Keratinocyte (primary cell): Measurements from ENCODE around the gene PLCG2. TPM values are rescaled to one million over a fixed set of nuclear protein-coding genes. Genes with fewer than 3 reads are reported as not detected.

Source experiments
- DNase-seq: peaks from one replicate; pipeline ENCODE4 v3.0.0-alpha.2; 2011; ENCODE audit warnings: low read depth, missing footprints, low spot score
- FAIRE-seq: peaks from 2 replicates; lab custom pipeline; 2011; peaks lifted over from hg19 to GRCh38; lab: Jason Lieb, UNC
- H2AFZ ChIP-seq: 2 replicates; pipeline ENCODE4 v1.6.0; 2012; ENCODE audit warnings: low read length, control low read depth, inconsistent platforms; ENCODE audit not compliant: control insufficient read depth
- H3K27ac ChIP-seq: 2 replicates; pipeline ENCODE4 v1.5.1; 2011; ENCODE audit warnings: low read length; ENCODE audit not compliant: control insufficient read depth, insufficient read depth
- H3K27me3 ChIP-seq: 3 replicates; pipeline ENCODE4 v1.6.0; 2011; ENCODE audit warnings: low read length; ENCODE audit not compliant: control insufficient read depth, insufficient read depth; ENCODE audit errors: extremely low read depth
- H3K36me3 ChIP-seq, 2 experiments: 2 replicates in 1 of 2; 3 replicates in 1 of 2; pipeline ENCODE4 v1.5.1; 2011; ENCODE audit warnings: low read length in 2 of 2, mild to moderate bottlenecking in 1 of 2; ENCODE audit not compliant: control insufficient read depth in 2 of 2, insufficient read depth in 2 of 2; ENCODE audit errors: extremely low read depth in 1 of 2
- H3K4me1 ChIP-seq: 3 replicates; pipeline ENCODE4 v1.5.1; 2011; ENCODE audit warnings: low read length; ENCODE audit not compliant: control insufficient read depth, insufficient read depth; ENCODE audit errors: extremely low read depth
- H3K4me2 ChIP-seq: 3 replicates; pipeline ENCODE4 v1.6.0; 2011; ENCODE audit warnings: low read depth, low read length; ENCODE audit not compliant: control insufficient read depth, insufficient read depth; ENCODE audit errors: extremely low read depth
- H3K4me3 ChIP-seq, 3 experiments: fragments of 200-600 bp in 1 of 3; sonication (generic) in 1 of 3; 2 replicates in 2 of 3; 3 replicates in 1 of 3; pipeline ENCODE4 v1.5.1; 2011 to 2016; ENCODE audit warnings: low read length in 3 of 3, mild to moderate bottlenecking in 3 of 3, control low read depth in 2 of 3, inconsistent platforms in 1 of 3, low read depth in 1 of 3, mixed read lengths in 1 of 3, mixed run types in 1 of 3, moderate library complexity in 1 of 3; ENCODE audit not compliant: control insufficient read depth in 2 of 3, insufficient read depth in 2 of 3; ENCODE audit errors: extremely low read depth in 1 of 3
- H3K79me2 ChIP-seq: 2 replicates; pipeline ENCODE4 v1.6.0; 2012; ENCODE audit warnings: low read length; ENCODE audit not compliant: control insufficient read depth, insufficient read depth
- H3K9ac ChIP-seq: 3 replicates; pipeline ENCODE4 v1.6.0; 2011; ENCODE audit warnings: low read length; ENCODE audit not compliant: control insufficient read depth, insufficient read depth; ENCODE audit errors: extremely low read depth
- H3K9me1 ChIP-seq: 3 replicates; pipeline ENCODE4 v1.6.0; 2011; ENCODE audit warnings: low read length; ENCODE audit not compliant: control insufficient read depth, insufficient read depth; ENCODE audit errors: extremely low read depth
- H3K9me3 ChIP-seq: 2 replicates; pipeline ENCODE4 v1.5.1; 2012; ENCODE audit warnings: low read depth, low read length; ENCODE audit not compliant: control insufficient read depth
- H4K20me1 ChIP-seq: 3 replicates; pipeline ENCODE4 v1.6.0; 2011; ENCODE audit warnings: low read length; ENCODE audit not compliant: control insufficient read depth, insufficient read depth; ENCODE audit errors: extremely low read depth
- EZH2 ChIP-seq: IDR thresholded peaks from one replicate; pipeline ENCODE4 v1.6.1; 2012; ENCODE audit warnings: inconsistent platforms, mild to moderate bottlenecking, low read length, moderate library complexity
- dilution Hi-C: fragments of 300-500 bp; cut with MboI; formaldehyde crosslinking; loops from one replicate; pipeline ENCODE4 v1.7.0; 2020; ENCODE audit warnings: low sequenced_read_pairs; ENCODE audit not compliant: extremely low pct_ligation_motif_present
- polyA plus RNA-seq, 5 experiments: library from polyadenylated mRNA; depleted of rRNA in 3 of 5; stranded (reverse) in 3 of 5; stranded (forward) in 1 of 5; unstranded in 1 of 5; fragments of >200 nt; gene quantifications; 1 replicate in 1 of 5; 2 replicates in 3 of 5; 3 replicates in 1 of 5; pipeline versions ENCODE4 v1.2.1 to v1.2.3, GENCODE V29; 2011 to 2012; ENCODE audit warnings: missing spikeins in 2 of 5, low read depth in 1 of 5, low replicate concordance in 1 of 5
- TF ChIP-seq, protein P1 (sequence below), 3 experiments: IDR thresholded peaks in 1 of 3; conservative IDR thresholded peaks in 1 of 3; optimal IDR thresholded peaks in 1 of 3; 2 replicates in 2 of 3; 3 replicates in 1 of 3; pipeline versions ENCODE3 to v1.5.1; 2011; ENCODE audit warnings: low read length in 3 of 3, mild to moderate bottlenecking in 3 of 3, moderate library complexity in 2 of 3, control low read depth in 1 of 3, inconsistent platforms in 1 of 3; ENCODE audit not compliant: insufficient read depth in 2 of 3; ENCODE audit errors: extremely low read depth in 1 of 3

PLCG2 gene
- polyA plus RNA-seq, 1 donor (not counting 4 experiments of a cell fraction or from before 2014, with no cell fraction given): 3.5 TPM

DNA sequence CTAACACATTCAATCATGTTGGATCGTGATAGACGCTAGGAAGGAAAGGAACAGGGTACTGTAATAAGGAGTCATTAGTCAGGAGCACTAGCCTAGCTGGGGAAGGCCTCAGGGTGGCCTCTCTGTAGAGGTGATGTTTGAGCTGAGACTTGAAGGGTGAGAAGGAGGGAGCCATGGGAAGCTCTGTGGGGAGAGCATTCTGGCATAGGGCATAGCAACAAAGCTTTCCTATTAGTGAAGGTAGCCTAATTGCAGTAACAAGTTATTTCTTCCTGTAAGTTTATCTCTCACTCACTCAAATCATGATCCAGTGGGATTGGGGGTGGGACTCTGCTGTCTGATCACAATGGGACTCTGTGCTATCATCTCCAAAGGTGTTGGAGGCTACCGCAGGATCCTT is 16.1 kb downstream of the PLCG2 start:
- no peak for FAIRE-seq
- no peak overlapping the region for H2AFZ ChIP-seq
- dilution Hi-C loops: no loop called here

DNA sequence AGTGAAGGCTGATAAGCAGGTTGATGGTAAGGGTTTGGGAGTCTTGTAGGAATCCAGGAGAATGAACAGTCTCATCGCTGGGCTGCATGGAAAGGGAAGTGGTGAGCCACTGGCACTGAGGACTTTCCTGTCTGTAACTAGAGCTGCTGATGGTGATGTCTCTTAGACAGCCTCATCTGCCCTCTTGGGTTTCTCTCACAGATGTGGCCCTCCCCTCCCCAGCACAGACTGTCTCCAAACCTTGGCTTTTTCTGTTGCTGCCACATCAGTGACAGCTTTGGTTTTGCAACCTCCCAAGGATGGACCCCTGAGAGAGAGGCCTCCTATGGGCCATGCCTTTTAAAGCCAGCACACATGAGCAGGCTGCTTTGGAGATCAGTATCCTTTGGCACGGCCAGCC is 16.9 kb downstream of the PLCG2 start:
- DNase-seq: no peak
- H3K9me1 ChIP-seq: no peaks in the 10 kb centered on the region
- dilution Hi-C loops: no loop called here
- no peak overlapping the region for H2AFZ ChIP-seq
- TF ChIP-seq EZH2: no peak
- TF ChIP-seq, protein P1, sequence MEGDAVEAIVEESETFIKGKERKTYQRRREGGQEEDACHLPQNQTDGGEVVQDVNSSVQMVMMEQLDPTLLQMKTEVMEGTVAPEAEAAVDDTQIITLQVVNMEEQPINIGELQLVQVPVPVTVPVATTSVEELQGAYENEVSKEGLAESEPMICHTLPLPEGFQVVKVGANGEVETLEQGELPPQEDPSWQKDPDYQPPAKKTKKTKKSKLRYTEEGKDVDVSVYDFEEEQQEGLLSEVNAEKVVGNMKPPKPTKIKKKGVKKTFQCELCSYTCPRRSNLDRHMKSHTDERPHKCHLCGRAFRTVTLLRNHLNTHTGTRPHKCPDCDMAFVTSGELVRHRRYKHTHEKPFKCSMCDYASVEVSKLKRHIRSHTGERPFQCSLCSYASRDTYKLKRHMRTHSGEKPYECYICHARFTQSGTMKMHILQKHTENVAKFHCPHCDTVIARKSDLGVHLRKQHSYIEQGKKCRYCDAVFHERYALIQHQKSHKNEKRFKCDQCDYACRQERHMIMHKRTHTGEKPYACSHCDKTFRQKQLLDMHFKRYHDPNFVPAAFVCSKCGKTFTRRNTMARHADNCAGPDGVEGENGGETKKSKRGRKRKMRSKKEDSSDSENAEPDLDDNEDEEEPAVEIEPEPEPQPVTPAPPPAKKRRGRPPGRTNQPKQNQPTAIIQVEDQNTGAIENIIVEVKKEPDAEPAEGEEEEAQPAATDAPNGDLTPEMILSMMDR (optimal IDR thresholded peaks at IDR 0.05 in 1 of 3, IDR thresholded peaks at IDR 0.05 in 1 of 3, conservative IDR thresholded peaks at IDR 0.05 in 1 of 3; ENCODE audit: extremely low read depth in 1 of 3, insufficient read depth in 2 of 3, low read length in 3 of 3): no peak
- H3K27ac ChIP-seq: no peak overlapping the region
- FAIRE-seq: no peak
- no peaks in the 10 kb centered on the region for H3K79me2 ChIP-seq
- H3K9ac ChIP-seq: no peak overlapping the region
- no peak overlapping the region for H3K4me2 ChIP-seq
- no peaks in the 10 kb centered on the region for H4K20me1 ChIP-seq
- peaks cover 12% of the 10 kb centered on the region for H3K4me1 ChIP-seq
- no peak overlapping the region for H3K4me3 ChIP-seq
- no peaks in the 10 kb centered on the region for H3K36me3 ChIP-seq
- no peaks in the 10 kb centered on the region for H3K9me3 ChIP-seq
- H3K27me3 ChIP-seq: peaks cover 4% of the 10 kb centered on the region

More for the DNA sequence above, 16.1 kb downstream of the PLCG2 start:
- peaks cover 12% of the 10 kb centered on the region for H3K4me1 ChIP-seq
- no peaks in the 10 kb centered on the region for H3K9me1 ChIP-seq
- H3K4me2 ChIP-seq: no peak overlapping the region
- H3K36me3 ChIP-seq: no peaks in the 10 kb centered on the region
- no peaks in the 10 kb centered on the region for H3K79me2 ChIP-seq
- no peak overlapping the region for H3K9ac ChIP-seq
- no peak for DNase-seq
- H3K4me3 ChIP-seq: no peak overlapping the region
- peaks cover 7% of the 10 kb centered on the region for H3K27me3 ChIP-seq
- TF ChIP-seq, protein P1 (optimal IDR thresholded peaks at IDR 0.05 in 1 of 3, IDR thresholded peaks at IDR 0.05 in 1 of 3, conservative IDR thresholded peaks at IDR 0.05 in 1 of 3; ENCODE audit: extremely low read depth in 1 of 3, insufficient read depth in 2 of 3, low read length in 3 of 3): no peak
- TF ChIP-seq EZH2: no peak
- no peak overlapping the region for H3K27ac ChIP-seq
- H3K9me3 ChIP-seq: no peaks in the 10 kb centered on the region
- H4K20me1 ChIP-seq: no peaks in the 10 kb centered on the region
